GM23248 (cell line): ENCODE data around the gene LMO3.

Source experiments
- EZH2 ChIP-seq: fragments of 200-600 bp; sonication (generic); IDR thresholded peaks from 2 replicates; pipeline ENCODE4 v1.6.1; 2018; ENCODE audit warnings: antibody characterized with exemption, mild to moderate bottlenecking; ENCODE audit not compliant: insufficient read depth, poor library complexity, severe bottlenecking
- EZH2phosphoT487 ChIP-seq: fragments of 200-600 bp; sonication (generic); IDR thresholded peaks from 2 replicates; pipeline ENCODE4 v1.6.1; 2018; ENCODE audit warnings: antibody characterized with exemption, moderate library complexity, mild to moderate bottlenecking, low read depth; ENCODE audit not compliant: insufficient read depth

DNA sequence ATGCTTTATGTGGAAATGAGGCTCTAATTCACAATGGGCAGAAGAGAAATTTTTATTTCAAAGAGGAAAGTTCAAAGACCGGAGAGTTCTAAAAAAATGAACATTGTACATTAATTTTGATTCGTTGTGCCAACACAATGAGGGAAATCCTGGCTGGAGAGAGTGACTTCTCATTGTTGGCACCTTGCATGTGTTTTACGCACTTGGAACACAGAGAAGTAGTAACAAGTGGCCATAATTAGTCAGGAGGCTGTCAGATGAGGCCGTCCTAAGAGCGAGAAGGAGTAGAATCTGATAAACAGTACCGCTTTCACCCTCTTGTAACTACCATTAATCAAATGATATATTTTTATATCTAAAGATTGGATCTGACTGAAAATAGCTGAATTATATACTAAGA is 6.9 kb downstream of the LMO3 start:
- no peak for TF ChIP-seq EZH2
- no peak for TF ChIP-seq EZH2phosphoT487
